GM21619 (cell line): ENCODE data around the gene SRC.

Experiments used
- ATAC-seq: cut with Tn5 transposase; IDR thresholded peaks from one replicate; pipeline ENCODE4 v1.9.1; 2021; ENCODE audit not compliant: unreplicated experiment

Gene SRC

DNA sequence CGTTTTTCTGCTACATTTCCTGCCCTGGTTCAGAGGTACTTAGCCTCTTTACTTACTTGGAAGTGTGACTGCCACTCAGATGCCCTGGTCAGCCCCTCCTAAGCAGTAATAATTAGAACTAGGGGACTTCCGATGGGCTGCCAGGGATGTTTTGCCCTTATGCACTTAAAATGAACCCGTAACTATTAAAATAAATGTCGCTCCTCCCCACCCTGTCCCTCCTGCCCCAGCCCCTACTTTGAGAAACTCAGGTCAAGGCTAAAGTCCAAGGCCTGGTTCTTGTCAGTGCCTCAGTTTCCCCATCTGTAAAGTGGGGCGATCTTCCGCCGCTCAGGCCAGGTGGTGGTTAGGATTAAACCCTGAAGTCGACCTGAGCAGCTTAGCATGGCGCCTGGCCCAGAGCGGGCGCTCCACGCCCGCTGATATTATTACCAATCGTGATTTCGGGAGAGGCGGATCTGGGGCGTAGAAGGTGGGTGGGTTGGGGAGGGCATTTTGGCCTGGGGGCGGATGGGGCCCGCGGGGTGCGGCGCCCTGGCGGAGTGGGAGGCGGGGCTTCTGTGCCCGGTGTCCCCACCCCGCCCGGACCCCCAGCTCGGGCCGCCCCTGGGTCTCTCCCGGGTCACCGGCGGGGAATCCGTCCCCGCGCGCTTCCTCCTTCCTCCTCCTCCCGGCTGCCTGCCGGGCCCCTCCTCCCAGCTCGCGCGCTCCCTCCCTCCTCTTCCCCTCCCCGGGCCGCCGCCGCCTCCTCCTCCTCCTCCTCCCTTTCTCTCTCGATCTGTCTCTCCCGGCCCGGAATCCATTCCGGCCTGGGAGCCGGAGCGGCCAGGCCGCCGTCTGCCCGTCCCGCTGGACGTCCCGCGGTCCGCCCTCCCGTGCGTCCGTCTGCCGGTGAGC lies at the start of gene SRC:
SRC (plus strand) TSS at position 802 of the 897 bp plus-strand sequence. CDS start 38,014 bp downstream, outside the sequence.
- peak; percentile 34 for ATAC-seq

DNA sequence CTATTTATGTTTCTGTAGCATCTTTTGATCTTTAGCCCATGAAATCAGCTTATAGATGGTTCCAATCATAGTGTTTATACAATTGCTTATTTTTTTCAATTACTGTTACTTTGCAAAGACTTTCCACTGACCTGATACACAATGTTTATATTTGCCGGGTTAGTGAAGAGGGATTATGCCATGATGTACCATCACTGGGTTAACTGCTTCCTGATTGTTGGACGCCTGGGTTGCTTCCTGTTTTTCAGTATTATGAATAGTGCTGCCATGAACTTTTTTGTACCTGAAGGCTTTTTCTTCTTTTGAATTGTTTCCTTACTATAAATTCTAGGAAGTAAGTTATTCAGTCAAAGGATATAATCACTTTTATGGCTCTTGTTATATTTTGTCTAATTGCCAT lies 49.6 kb upstream of the SRC start:
- ATAC-seq, result no peak

DNA sequence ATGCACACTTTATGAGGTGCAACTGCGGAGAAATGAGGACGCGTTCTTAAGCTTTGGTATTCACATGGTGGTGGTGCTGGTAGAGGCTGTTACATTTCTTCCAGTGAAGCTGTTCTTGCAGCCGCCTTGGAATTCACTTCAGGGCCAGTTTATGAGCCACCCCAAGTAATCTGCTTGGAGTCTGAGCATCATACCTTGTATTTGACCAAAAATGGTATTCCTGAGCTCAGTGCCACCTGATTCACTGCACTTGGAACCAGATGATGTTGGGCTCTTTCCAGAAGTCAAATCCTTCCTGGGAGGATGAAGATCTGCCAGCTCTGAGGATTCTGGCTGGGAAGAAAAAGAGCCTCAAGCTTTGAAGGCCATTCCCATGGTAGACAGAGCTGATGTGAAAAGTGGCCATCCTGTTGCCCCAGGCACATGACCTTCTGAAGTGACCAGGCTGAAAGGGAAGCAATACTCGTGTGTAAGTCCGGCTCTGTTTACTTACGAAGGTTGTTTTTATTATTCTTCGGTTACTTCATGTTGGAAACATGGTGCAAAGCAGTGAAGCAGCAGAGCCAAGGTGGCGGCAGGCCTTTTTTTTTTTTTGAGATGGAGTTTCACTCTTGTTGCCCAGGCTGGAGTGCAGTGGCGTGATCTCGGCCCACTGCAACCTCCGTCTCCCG lies 48.7 kb upstream of the SRC start:
- no peak for ATAC-seq

DNA sequence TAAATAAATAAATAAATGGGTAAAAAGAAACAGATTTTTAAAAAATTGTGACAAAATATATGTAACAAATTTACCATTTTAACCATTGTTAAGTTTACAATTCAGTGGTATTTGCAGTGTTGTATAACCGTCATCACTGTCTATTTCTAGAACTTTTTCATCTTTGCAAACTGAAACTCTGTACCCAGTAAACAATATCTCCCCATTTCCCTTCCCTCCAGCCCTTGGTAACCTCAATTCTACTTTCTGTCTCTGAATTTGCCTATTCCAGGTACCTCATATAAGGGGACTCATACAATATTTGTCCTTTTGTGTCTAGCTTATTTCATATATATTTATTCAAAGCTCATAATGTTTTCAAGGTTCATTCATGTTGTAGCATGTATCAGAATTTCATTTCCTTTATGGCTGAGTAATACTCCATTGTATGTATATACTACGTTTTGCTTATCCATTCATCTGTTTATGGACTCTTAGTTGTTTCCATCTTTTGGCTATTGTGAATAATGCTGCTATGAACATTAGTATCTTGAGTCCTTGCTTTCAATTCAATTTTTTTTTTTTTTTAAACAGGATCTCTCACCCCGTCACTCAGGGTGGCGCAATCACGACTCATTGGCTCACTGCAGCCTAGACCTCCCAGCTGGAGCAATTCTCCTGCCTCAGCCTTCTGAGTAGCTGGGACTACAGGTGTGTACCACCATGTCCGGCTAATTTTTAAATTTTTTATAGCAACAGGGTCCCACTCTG lies 47.6 kb upstream of the SRC start:
- ATAC-seq, result no peak

DNA sequence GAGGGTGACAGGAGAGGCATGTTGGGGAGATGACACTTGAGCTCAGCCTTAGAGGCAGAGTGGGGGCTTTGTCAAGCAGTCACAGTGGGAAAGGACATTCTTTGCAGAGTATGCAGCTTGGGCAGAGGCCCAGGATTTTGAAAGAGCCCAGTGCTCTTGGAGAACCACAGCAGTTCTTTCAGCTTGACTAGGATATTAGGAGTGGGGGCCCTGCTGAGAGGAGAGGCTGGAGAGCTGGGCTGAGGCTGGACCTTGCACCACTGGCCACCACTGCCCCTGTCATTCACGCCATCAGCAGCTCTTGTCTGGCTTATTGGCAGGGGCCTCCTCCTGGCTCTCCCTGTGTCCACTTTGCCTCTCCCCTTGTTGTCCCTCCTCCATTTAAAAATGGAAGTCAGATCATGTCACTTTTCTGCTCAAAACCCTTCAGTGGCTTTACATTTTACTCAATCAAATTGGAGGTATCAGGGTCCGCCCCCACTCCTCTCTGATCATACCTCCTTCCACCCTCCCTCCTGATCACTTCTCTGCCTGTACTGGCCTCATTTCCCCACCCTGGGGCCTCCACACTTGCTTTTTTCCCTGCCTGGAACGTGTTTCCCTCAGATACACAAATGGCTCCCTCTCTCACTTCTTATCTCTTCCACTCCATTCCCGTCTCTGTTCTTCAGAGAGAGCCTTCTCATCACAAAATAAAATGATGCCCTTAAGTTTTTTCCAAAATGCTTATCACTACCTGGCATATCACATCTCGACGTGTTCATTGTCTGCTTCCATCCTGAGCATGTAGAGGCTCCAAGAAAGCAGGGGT lies 46.0 kb upstream of the SRC start:
- no peak for ATAC-seq

DNA sequence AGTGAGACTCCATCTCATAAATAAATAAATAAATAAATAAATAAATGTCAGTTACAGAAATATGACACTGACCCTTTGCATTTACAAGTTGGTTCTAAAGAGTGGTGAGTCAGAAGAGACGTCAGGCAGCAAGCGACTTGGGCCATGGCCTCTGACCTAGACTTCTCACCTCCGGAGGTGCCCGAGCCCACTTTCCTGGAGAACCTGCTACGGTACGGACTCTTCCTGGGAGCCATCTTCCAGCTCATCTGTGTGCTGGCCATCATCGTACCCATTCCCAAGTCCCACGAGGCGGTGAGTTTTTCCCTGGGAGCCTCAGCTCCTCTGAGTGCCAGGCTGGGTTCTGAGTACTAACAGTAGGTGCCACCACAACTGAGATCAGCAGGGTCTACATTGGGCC lies 44.8 kb upstream of the SRC start:
- ATAC-seq, result no peak

DNA sequence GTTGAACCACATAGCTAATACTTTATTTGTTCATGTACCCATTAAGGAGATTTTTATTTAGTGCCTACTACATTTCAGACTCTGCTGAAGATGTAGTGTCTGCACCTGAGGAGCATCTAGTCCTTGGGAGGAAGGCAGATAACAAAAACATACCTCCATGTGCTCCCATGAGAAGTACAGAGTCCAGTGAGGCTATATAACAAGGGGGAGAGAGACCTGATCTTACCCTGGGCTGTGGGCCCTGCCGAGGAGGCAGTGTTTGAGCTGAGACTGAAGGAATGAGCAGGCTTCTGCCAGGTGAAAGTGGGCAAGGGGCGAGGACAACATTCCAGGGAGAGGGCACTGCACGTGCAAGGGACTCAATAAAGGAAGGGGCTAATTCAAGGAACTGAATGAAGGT lies 44.4 kb upstream of the SRC start:
- no peak for ATAC-seq

DNA sequence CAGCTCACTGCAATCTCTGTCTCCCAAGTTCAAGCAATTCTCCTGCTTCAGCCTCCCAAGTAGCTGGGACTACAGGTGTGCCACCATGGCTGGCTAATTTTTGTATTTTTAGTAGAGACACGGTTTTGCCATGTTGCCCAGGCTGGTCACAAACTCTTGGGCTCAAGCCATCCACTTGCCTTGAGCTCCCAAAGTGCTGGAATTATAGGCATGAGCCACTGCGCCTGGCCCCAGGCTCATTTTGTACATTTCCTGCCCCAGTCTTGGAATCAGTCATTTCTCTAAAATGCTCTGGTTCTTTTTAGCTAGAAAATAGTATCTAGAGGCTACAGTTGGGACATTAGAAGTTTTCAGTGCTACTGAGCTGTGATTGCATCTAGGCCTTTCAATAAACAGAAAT lies 43.0 kb upstream of the SRC start:
- no peak for ATAC-seq

DNA sequence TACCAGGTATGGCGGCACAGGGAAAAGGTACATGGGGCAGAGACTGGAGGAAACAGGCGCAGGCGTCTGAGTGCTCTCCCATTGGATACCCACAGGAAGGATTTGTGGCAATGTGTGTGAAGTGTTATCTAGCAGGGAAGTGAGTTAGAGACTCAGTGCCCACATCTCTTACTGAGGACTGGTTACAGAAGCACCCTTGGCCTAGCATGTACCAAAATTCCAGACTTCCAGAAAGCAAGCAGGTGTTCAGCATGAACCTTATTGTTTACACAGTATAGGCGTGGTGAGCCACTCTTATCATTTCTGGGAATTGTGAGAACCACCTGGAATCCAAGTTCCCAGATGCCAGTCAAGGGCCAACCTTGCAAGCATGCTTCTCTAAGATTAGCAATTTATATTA lies 42.3 kb upstream of the SRC start:
- no peak for ATAC-seq

DNA sequence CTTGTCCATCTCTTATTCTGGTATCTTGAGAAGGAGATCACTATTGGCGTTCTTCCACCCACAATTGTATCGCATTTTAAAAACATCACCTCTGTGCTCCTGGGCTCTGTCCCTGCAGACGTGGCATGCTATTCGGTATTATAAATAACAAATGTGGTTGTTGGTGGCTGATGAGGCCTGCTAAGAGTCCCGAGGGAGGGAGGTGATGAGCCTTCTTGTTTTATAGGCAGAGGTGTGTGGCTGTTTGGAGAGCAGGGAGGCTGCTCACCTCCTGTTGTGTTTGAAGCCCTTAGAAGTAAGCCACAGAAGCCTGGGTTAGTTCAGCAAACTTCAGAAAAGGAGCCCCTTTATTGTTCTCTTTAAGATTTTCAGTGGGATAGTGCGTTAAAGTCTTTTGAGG lies 40.9 kb upstream of the SRC start:
- no peak for ATAC-seq

DNA sequence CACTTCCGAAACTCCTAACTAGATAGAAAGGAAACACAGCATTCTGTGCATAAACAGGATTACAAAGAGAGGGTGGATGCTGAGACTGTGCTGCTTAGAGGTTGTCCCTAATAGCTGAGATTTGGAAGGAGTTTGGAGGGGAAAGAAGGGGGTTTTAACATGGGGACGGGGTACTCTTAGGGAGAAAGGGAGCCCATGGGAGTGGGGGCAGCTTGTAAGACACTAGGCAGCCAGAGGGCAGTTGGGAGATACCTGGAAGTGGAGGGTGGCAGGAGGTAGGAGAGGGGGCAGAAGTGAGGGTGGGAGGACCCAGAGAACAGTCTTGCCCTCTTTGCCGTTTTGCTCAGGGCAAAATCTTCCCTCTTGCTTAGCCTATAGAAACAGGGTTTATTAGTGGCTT lies 40.1 kb upstream of the SRC start:
- no peak for ATAC-seq

DNA sequence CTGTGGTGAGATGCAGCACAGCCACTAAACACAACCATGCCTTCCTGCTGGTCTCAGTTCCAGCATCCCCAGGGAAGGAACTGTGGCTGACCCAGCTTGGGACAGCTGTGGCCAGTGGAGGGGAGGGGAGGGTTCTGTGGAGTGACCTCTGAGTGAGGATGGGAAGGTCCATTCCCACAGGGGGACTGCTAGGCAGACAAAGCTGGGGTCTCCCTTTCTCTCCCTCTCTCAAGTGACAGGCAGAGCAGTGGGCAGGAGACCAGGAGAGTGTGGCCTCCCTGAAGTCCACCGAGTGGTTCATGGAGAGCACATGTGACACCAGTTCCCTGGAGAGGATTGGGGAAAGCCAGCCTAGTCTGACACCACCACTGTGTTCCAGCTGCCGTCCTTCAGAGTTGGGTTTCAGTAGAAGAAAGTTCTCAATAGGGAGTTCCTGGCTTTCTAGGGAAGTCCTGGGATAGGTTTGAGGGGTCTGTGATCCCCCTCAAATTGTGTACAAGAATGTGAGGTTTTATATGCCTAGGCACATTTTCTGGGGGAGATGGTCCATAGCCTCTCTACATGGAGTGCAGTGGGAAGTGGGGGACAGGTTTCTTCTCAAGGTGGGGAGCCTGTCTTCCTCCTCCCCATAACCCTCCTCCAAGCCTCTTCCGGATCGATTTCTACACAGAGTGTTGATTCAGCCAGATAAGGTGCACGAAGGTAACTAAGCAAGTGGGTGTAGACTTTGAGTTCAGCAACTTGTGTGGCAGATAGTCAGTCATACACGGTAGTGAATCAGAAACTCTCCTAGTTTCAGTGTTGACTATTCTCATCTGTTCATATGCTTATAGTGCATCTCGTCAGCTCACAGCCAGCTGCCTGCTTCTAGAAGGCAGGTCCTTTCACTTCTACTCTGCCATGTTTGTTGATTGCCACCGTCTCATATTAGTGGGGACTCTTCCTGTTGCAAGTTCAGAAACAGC lies 37.6 kb upstream of the SRC start:
- ATAC-seq, result peak; percentile 92

DNA sequence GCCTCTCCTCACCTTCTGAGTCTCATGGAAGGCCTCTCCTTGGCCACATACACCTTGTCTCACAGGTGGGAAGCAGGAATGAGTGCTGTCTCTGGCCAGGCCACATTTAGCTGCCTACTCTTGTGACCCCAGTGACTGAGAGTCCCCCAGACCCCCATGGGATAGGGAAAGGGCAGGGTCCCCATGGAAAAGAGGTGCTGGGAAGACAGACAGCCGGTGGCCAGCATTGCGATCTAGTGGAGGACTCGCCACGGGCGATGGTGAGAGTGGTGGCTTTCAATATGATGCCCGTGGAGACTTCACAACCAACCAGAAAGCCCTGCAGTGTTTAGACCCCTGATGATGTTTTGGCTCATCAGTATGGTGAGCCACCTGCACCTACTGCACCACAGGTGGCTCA lies 36.6 kb upstream of the SRC start:
- ATAC-seq, result no peak

DNA sequence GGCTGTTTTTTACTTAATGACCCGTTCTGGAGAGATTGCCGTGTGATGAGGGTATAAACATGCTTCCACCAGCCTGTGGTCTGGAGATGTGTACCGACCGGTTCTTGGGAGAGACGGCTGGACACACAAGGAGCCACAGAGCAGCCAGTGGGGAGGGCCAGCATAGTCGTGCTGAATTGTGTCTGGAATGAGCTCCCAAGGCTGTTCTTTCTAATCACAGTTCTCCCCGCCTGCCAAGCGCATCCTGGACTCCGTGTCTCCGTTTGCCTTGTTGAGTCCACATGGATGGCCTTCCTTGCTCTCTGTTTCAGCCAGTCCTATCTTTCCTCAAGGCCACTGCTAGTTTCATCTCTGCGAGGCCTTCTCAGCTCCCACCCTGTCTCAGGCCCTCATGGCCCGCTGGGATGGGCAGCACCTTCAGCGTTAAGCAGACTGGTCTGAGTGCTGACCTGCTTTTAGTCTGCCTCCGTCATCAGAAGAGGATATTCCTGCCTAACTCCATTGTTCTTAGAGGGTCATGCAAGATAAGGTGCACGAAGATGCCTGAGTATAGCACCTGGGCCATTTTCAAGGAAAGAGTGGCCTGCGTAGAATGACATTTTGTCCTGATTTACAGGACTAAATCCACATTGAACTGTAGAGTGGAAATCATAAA lies 35.9 kb upstream of the SRC start:
- ATAC-seq, result no peak

DNA sequence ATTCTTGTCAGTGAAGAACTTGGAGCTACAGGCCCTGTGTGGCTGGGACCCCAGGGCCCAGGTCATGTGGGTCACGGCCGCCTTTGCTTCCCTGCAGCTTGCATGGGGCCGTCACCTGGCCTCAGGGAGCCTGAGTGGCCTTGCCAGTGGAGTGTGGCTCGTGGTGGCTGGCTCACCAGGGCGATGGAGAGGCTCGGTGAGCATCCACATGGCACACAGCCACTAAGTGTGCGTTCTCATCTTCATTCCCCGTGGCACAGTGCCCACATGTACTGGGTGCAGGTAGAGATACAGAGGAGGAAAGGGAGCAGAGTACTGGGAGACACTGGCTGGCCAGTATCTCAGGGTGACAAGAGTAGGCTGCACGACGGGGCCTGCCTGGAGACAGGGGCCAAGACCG lies 35.0 kb upstream of the SRC start:
- ATAC-seq, result no peak

DNA sequence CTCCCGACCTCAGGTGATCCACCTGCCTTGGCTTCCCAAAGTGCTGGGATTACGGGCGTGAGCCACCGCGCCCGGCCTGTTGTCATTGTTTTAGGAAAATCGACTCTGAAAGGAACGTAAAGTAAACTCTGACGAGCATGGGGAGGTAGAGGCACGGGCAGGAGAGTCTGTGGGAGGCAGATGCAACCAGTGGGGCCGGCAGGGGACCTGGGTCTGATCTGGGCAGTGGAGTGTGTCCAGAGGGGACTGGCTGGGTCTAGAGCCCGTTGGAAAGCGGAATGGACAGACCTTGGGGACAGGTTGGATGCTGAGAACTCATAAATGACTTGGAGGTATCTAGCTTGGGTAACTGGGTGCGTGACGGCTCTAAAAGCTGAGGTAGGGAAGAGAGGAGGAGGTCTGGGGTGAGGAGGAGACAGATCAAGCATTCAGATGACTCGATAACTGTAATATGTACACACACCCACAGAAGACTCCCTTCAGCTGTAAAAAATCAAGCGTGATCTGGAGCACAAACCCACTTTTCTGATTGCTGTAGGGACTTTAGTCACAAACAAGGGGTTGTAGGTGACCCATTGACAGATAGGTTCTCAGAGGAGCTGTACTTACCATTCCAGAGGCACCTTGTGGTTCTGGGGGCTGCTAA lies 34.1 kb upstream of the SRC start:
- no peak for ATAC-seq

DNA sequence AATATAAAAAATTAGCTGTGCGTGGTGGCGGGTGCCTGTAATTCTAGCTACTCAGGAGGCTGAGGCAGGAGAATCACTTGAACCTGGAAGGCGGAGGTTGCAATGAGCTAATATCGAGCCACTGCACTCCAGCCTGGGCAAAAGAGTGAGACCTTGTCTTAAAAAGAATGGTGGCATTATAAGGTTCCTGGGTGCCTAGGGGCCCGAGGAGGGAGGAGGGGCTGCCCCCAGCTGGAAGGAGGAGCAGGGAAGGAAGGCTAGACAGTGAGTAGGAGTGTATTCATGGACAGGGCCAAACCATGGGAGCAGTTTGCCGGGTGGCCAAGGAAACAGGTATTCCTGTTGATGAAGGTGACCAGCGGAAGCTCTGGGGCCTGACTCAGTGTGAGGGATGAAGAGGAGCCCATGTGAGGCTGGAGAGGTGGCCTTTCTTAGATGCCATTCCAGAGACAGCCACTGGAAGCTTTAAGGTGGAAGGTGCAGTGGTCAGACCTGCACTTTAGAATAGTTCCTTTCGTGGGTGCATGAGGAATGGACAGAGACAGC lies 32.3 kb upstream of the SRC start:
- no peak for ATAC-seq

DNA sequence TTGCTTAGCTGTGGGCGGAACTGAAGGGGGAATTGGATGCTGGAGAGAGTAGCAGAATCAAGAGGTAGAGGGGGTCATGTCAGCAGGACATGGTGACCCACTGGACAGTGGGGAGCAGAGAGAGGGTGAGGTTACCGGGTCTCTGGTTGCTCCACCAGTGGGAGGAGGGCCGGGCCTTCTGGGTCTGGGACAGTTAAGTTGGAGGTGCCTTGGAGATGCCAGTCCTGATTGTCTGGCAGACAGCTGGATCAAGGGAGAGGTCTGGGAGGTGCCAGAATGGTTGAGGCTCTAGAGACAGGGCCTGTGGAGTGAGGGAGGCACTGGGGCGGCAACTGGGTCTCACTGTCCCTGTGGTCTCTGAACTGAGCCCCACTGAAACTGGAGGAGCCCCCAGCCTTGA lies 31.8 kb upstream of the SRC start:
- ATAC-seq, result no peak

DNA sequence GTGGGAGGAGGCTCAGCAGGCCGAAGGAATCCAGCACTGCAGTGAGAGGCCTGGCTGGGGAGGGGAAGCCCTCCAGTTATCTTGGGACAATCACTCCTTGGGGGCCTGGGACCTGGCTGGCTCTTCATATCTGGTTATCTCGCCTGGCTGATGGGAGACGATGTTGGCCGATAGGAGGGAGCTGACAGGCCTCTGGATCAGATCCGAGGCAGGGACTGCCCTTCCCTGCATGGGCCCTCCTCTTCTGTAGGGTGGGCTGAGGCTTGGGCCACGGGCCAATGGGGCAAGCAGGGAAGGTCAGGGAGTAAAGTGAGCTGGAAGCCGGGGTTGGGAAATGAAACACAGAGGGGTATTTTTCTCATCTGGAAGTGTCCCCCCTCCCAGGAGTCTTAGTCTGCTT lies 31.3 kb upstream of the SRC start:
- no peak for ATAC-seq
